Measurements from ENCODE around the gene IER3.
"Not testable (repeated sequence)": the region's sequence is repeated elsewhere in the genome, so short reads cannot be mapped to it uniquely, and the experiment has no call there.

Gene IER3

GRCh38 chr6:30761791-30762429 is 17.6 kb upstream of the IER3 start:
- no peak for DNase-seq (ENCODE audit: low spot score)
- TF ChIP-seq, protein P1, sequence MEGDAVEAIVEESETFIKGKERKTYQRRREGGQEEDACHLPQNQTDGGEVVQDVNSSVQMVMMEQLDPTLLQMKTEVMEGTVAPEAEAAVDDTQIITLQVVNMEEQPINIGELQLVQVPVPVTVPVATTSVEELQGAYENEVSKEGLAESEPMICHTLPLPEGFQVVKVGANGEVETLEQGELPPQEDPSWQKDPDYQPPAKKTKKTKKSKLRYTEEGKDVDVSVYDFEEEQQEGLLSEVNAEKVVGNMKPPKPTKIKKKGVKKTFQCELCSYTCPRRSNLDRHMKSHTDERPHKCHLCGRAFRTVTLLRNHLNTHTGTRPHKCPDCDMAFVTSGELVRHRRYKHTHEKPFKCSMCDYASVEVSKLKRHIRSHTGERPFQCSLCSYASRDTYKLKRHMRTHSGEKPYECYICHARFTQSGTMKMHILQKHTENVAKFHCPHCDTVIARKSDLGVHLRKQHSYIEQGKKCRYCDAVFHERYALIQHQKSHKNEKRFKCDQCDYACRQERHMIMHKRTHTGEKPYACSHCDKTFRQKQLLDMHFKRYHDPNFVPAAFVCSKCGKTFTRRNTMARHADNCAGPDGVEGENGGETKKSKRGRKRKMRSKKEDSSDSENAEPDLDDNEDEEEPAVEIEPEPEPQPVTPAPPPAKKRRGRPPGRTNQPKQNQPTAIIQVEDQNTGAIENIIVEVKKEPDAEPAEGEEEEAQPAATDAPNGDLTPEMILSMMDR (IDR thresholded peaks at IDR 0.05; ENCODE audit: extremely low read depth, missing control alignments), result no peak

- TF ChIP-seq, protein P1 (IDR thresholded peaks at IDR 0.05; ENCODE audit: extremely low read depth, missing control alignments), result no peak
- no peak for DNase-seq (ENCODE audit: low spot score)
These were observed 16.2 kb upstream of the IER3 start for GRCh38 chr6:30760549-30760948.

GRCh38 chr6:30759575-30760239 is 15.4 kb upstream of the IER3 start:
- DNase-seq (ENCODE audit: low spot score), result no peak
- TF ChIP-seq, protein P1 (IDR thresholded peaks at IDR 0.05; ENCODE audit: extremely low read depth, missing control alignments), result no peak

DNA sequence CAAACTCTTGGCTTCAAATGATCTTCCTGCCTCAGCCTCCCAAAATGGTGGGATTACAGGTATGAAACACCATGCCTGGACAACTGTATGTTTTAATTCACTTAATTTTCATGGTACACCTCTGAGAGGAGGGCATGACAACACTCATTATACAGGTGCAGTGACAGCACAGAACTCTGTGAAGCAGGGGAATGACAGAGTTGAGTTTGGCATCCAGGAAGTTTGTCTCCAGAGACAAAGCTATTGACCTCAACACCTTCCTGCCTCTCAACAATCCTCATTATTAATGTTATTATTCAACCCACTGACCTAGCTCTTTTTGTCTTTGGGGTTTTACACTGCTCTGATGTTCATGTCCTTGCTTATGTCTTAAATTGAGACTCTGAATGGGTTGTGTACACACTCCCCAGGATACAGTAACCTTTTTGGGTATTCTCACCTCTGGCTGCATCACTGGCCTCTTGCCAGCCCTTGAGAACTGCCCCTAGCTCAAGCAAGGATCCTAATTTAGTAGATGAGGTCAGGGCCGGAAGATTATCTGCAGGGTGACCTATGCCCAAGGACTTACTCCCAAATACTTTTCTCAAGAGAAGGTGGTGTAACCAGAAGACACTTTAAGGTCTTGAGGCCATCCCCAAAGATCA is 13.0 kb upstream of the IER3 start:
- TF ChIP-seq, protein P1 (IDR thresholded peaks at IDR 0.05; ENCODE audit: extremely low read depth, missing control alignments), result no peak
- DNase-seq (ENCODE audit: low spot score), result no peak

GRCh38 chr6:30756405-30757003 is 12.2 kb upstream of the IER3 start:
- DNase-seq (ENCODE audit: low spot score), result not testable (repeated sequence)

DNA sequence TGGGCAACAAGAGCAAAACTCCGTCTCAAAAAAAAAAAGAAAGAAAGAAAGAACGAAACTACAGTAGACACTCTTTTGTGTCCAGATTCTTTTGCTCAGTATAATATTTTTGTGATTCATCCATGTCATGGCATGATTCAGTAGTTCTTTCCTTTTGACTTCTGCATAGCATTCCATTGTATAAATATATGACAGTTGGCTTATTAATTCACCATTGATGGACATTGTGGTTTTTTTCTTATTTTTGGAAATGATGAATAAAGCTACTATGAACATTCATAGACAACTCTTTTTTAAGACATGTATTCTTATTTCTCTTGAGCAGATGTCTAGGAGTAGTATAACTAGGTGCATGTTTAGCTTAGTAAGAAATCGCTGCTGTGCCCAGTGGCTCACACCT is 10.3 kb upstream of the IER3 start:
- no peak for DNase-seq (ENCODE audit: low spot score)

DNA sequence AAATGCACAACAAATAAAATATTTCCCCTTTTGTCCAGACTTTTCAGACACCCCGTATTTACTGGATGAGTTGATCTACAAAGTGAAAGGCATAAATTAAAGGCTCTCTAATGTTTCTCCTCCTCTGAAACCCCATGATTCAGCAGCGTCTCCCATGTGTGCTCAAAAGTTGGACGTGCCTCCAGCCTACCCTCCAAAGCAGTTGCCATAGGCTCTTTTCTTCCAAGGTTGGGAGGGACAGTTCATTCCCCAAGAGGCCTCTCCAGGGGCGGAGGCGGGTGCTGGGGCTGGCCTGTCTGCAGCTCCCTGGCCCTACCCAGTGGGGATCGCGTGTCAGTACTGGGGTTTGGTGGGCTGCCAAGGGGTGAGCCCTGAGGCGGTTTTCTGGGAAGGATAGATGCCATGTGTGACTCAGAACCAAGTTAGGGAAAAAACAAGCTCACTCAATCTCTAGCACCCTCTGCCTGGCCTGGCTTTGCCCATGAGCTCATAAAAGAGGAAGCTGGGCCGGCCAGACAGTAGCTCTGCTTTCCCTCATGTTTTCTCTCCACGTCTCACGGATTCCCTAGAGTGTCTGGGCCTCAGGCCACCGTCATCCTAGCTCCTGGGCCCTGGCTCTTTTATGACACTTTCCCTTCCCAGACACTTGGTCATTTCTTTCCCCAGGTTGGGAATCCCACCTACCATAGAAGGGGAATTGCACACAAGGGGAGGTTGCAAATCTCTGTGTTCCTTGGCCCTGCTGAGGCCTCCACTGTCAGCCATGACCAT is 8.0 kb upstream of the IER3 start:
- TF ChIP-seq, protein P1 (IDR thresholded peaks at IDR 0.05; ENCODE audit: extremely low read depth, missing control alignments), result no peak
- no peak for DNase-seq (ENCODE audit: low spot score)

More for the DNA sequence above, 10.3 kb upstream of the IER3 start:
- TF ChIP-seq, protein P1 (IDR thresholded peaks at IDR 0.05; ENCODE audit: extremely low read depth, missing control alignments), result no peak

Measured in GM20000 (cell line).